ENCODE data around the gene GRIA4.

DNA sequence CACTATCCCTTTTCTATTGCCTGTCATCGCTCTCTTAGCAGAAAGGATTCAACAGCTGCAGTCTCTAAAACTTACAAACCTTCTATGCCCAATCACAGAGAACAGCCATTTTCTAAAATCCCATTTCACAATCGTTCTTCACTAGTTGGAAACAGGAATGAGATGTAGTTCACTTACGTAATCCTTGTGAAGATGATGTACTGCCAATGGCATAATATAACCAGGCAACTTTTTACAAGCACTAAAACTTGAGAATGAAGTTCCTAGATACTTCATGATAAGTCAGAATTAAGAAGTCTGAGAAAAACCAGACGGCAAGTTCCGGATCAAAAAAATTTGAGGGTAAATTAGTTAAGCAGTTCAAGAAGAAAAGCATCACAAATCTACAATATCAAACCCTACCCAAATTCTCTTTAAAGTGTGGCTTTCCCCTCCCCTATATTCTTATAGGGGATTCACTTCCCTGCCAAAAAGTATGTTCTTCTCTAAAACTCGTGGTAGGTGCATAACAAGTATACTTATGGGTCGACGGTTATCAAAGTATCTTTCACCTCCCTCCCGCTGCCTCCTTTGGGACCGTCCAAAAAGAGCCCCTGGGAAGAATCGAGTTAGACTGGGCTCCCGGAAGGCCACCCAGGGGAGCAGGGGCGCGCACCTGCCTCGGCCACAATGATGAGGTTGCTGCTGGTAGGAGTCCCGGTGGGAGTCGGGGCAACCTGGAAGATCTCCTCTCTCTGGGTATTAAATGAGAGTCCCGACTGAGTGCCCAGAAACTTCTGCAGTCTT, 411.5 kb downstream of the GRIA4 start:
- TF ChIP-seq POLR2A (IDR thresholded peaks at IDR 0.05; ENCODE audit: low read length) = no peak
- no peak for TF ChIP-seq GATA1 (IDR thresholded peaks at IDR 0.05; ENCODE audit: low read depth, low read length)

All from erythroblast (primary cell).